Fibroblast of the aortic adventitia (primary cell): ENCODE measurements around the gene PRKCB. TPM values are rescaled to one million over a fixed set of nuclear protein-coding genes. Genes with fewer than 3 reads are reported as not detected.
"Not testable (repeated sequence)": the region's sequence is repeated elsewhere in the genome, so short reads cannot be mapped to it uniquely, and the experiment has no call there.

Experiments used
- DNase-seq: peaks from one replicate; pipeline ENCODE4 v3.0.0-alpha.2; 2010; ENCODE audit warnings: low read depth
- H3K4me3 ChIP-seq: 2 replicates; pipeline ENCODE4 v1.5.1; 2011; ENCODE audit warnings: low read depth, mild to moderate bottlenecking, control low read depth, low read length, moderate library complexity
- CTCF ChIP-seq: IDR thresholded peaks from 2 replicates; pipeline ENCODE4 v1.5.1; 2011; ENCODE audit warnings: mild to moderate bottlenecking, low read length, control low read depth, inconsistent platforms; ENCODE audit not compliant: insufficient read depth
- total RNA-seq: library from RNA; depleted of rRNA; stranded (reverse); fragments of >200 nt; gene quantifications from 2 replicates; pipeline ENCODE4 v1.2.3, GENCODE V29; 2012; ENCODE audit warnings: low replicate concordance

Gene PRKCB
- total RNA-seq, 1 donor = not detected

- no peak for TF ChIP-seq CTCF
- no peak overlapping the region for H3K4me3 ChIP-seq
- no peak for DNase-seq
Observed at GRCh38 chr16:24013054-24013636, 177.4 kb downstream of the PRKCB start.

GRCh38 chr16:24013864-24014645 lies 178.3 kb downstream of the PRKCB start:
- TF ChIP-seq CTCF = no peak

GRCh38 chr16:24014955-24015354 lies 179.2 kb downstream of the PRKCB start:
- not testable (repeated sequence) for H3K4me3 ChIP-seq, DNase-seq

More at GRCh38 chr16:24013864-24014645, 178.3 kb downstream of the PRKCB start:
- H3K4me3 ChIP-seq = no peak overlapping the region
- DNase-seq = no peak

GRCh38 chr16:24015923-24016322 lies 180.1 kb downstream of the PRKCB start:
- no peak overlapping the region for H3K4me3 ChIP-seq
- DNase-seq = no peak
- no peak for TF ChIP-seq CTCF

- TF ChIP-seq CTCF = no peak
- no peak overlapping the region for H3K4me3 ChIP-seq
- DNase-seq = no peak
Observed at GRCh38 chr16:24018485-24018884, 182.7 kb downstream of the PRKCB start.

- no peak for TF ChIP-seq CTCF
- DNase-seq = no peak
- no peak overlapping the region for H3K4me3 ChIP-seq
Observed at GRCh38 chr16:24022797-24023196, 187.0 kb downstream of the PRKCB start.

GRCh38 chr16:24023621-24024020 lies 187.8 kb downstream of the PRKCB start:
- H3K4me3 ChIP-seq = no peak overlapping the region
- no peak for TF ChIP-seq CTCF
- DNase-seq = no peak
